HL-60 (cell line): ENCODE data around the gene UBE2R2.

Source experiments
- POLR2AphosphoS5 ChIP-seq: IDR thresholded peaks from 2 replicates; pipeline ENCODE4 v1.6.1; 2012; ENCODE audit warnings: low read depth
- TF ChIP-seq, protein P1 (sequence below): IDR thresholded peaks from one replicate; pipeline ENCODE4 v1.5.1; 2011; ENCODE audit warnings: low read length, control low read depth, inconsistent platforms; ENCODE audit not compliant: insufficient read depth

DNA sequence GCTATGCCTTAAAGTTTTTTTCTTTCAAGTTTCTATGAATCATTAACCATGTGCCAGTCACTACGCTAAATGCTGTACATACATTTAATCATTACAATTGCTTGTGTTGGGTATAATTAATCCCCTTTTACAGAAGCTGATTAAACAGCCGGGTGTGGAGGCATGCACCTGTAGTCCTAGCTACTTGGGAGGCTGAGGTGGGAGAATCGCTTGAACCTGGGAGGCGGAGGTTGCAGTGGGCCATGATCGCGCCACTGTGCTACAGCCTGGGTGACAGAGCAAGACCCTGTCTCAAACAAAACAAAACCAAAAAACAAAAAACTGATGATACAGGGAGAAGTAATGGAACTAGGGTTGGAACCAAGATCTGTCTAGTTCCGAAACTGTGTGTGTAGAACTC, 1.2 kb upstream of the UBE2R2 start:
- TF ChIP-seq, protein P1, sequence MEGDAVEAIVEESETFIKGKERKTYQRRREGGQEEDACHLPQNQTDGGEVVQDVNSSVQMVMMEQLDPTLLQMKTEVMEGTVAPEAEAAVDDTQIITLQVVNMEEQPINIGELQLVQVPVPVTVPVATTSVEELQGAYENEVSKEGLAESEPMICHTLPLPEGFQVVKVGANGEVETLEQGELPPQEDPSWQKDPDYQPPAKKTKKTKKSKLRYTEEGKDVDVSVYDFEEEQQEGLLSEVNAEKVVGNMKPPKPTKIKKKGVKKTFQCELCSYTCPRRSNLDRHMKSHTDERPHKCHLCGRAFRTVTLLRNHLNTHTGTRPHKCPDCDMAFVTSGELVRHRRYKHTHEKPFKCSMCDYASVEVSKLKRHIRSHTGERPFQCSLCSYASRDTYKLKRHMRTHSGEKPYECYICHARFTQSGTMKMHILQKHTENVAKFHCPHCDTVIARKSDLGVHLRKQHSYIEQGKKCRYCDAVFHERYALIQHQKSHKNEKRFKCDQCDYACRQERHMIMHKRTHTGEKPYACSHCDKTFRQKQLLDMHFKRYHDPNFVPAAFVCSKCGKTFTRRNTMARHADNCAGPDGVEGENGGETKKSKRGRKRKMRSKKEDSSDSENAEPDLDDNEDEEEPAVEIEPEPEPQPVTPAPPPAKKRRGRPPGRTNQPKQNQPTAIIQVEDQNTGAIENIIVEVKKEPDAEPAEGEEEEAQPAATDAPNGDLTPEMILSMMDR, result no peak
- no peak for TF ChIP-seq POLR2AphosphoS5
